SK-N-SH treated with all-trans-retinoic acid at 6 μM for 48 hours (cell line): Measurements from ENCODE around the gene UBA52.

Experiments
- ATAC-seq: fragments of 200-7000 bp; cut with Tn5 transposase; 3 replicates; pipeline ENCODE4 v1.9.1; 2020; ENCODE audit warnings: mild to moderate bottlenecking, moderate library complexity
- BACH2 ChIP-seq: fragments of 250-450 bp; sonication (Bioruptor Pico); IDR thresholded peaks from 2 replicates; pipeline ENCODE4 v1.9.0; 2021; ENCODE audit warnings: mild to moderate bottlenecking, borderline replicate concordance
- CSDC2 ChIP-seq: fragments of 250-450 bp; sonication (Bioruptor Pico); IDR thresholded peaks from 2 replicates; pipeline ENCODE4 v1.5.0; 2020; ENCODE audit warnings: mild to moderate bottlenecking, moderate library complexity
- GLIS3 ChIP-seq: fragments of 250-450 bp; sonication (Bioruptor Pico); IDR thresholded peaks from 2 replicates; pipeline ENCODE4 v1.5.0; 2020; ENCODE audit warnings: mild to moderate bottlenecking, moderate library complexity
- ISL1 ChIP-seq: fragments of 250-450 bp; sonication (Bioruptor Pico); IDR thresholded peaks from 2 replicates; pipeline ENCODE4 v2.1.2; 2022; ENCODE audit warnings: mild to moderate bottlenecking, moderate library complexity
- PPARA ChIP-seq: fragments of 250-450 bp; sonication (Bioruptor Pico); IDR thresholded peaks from 2 replicates; pipeline ENCODE4 v1.5.0; 2020; ENCODE audit warnings: mild to moderate bottlenecking, borderline replicate concordance
- RARB ChIP-seq: fragments of 250-450 bp; sonication (Bioruptor Pico); IDR thresholded peaks from 2 replicates; pipeline ENCODE4 v1.8.0; 2021; ENCODE audit warnings: mild to moderate bottlenecking, moderate library complexity
- SNAI2 ChIP-seq: fragments of 250-450 bp; sonication (Bioruptor Pico); IDR thresholded peaks from 2 replicates; pipeline ENCODE4 v1.5.0; 2020; ENCODE audit warnings: mild to moderate bottlenecking, moderate library complexity
- TCF4 ChIP-seq: fragments of 250-450 bp; sonication (Bioruptor Pico); IDR thresholded peaks from 2 replicates; pipeline ENCODE4 v1.8.0; 2021; ENCODE audit warnings: mild to moderate bottlenecking, moderate library complexity, borderline replicate concordance
- TOX ChIP-seq: fragments of 250-450 bp; sonication (Bioruptor Pico); IDR thresholded peaks from 2 replicates; pipeline ENCODE4 v1.8.0; 2021; ENCODE audit warnings: mild to moderate bottlenecking, moderate library complexity, borderline replicate concordance
- ZFP3 ChIP-seq: fragments of 250-450 bp; sonication (Bioruptor Pico); IDR thresholded peaks from 2 replicates; pipeline ENCODE4 v1.5.0; 2020; ENCODE audit warnings: mild to moderate bottlenecking, moderate library complexity
- ZNF565 ChIP-seq: fragments of 450-650 bp; formaldehyde crosslinking; conservative IDR thresholded peaks from 2 replicates; pipeline ENCODE4 v1.5.0; 2020; ENCODE audit warnings: low read depth, mild to moderate bottlenecking, moderate library complexity
- ZNF70 ChIP-seq: fragments of 450-650 bp; formaldehyde crosslinking; IDR thresholded peaks from 2 replicates; pipeline ENCODE4 v1.5.0; 2020; ENCODE audit warnings: mild to moderate bottlenecking, moderate library complexity
- ZNF8 ChIP-seq: fragments of 450-650 bp; formaldehyde crosslinking; IDR thresholded peaks from 2 replicates; pipeline ENCODE4 v1.5.0; 2020; ENCODE audit warnings: mild to moderate bottlenecking, moderate library complexity
- TF ChIP-seq, protein P1 (sequence below): fragments of 250-450 bp; sonication (Bioruptor Pico); IDR thresholded peaks from 2 replicates; pipeline ENCODE4 v1.5.1; 2021; ENCODE audit warnings: mild to moderate bottlenecking, moderate library complexity
- TF ChIP-seq, protein P2 (sequence below): fragments of 250-450 bp; sonication (Bioruptor Pico); IDR thresholded peaks from 2 replicates; pipeline ENCODE4 v1.5.1; 2020; ENCODE audit warnings: low read depth, mild to moderate bottlenecking, moderate library complexity
- TF ChIP-seq, protein P3 (sequence below): fragments of 250-450 bp; sonication (Bioruptor Pico); IDR thresholded peaks from 2 replicates; pipeline ENCODE4 v1.5.0; 2020; ENCODE audit warnings: mild to moderate bottlenecking, moderate library complexity
- TF ChIP-seq, protein P4 (sequence below): fragments of 250-450 bp; sonication (Bioruptor Pico); IDR thresholded peaks from 2 replicates; pipeline ENCODE4 v1.8.0; 2021; ENCODE audit warnings: low read depth, mild to moderate bottlenecking, moderate library complexity, borderline replicate concordance

UBA52 gene

GRCh38 chr19:18610556-18611326 lies 39.1 kb downstream of the UBA52 start:
- ATAC-seq: no peak
- no peak for TF ChIP-seq ISL1 (CRISPR knock-in tag)
- TF ChIP-seq, protein P1, sequence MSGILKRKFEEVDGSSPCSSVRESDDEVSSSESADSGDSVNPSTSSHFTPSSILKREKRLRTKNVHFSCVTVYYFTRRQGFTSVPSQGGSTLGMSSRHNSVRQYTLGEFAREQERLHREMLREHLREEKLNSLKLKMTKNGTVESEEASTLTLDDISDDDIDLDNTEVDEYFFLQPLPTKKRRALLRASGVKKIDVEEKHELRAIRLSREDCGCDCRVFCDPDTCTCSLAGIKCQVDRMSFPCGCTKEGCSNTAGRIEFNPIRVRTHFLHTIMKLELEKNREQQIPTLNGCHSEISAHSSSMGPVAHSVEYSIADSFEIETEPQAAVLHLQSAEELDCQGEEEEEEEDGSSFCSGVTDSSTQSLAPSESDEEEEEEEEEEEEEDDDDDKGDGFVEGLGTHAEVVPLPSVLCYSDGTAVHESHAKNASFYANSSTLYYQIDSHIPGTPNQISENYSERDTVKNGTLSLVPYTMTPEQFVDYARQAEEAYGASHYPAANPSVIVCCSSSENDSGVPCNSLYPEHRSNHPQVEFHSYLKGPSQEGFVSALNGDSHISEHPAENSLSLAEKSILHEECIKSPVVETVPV (CRISPR knock-in tag): no peak
- TF ChIP-seq, protein P2, sequence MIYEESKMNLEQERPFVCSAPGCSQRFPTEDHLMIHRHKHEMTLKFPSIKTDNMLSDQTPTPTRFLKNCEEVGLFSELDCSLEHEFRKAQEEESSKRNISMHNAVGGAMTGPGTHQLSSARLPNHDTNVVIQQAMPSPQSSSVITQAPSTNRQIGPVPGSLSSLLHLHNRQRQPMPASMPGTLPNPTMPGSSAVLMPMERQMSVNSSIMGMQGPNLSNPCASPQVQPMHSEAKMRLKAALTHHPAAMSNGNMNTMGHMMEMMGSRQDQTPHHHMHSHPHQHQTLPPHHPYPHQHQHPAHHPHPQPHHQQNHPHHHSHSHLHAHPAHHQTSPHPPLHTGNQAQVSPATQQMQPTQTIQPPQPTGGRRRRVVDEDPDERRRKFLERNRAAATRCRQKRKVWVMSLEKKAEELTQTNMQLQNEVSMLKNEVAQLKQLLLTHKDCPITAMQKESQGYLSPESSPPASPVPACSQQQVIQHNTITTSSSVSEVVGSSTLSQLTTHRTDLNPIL (CRISPR knock-in tag): no peak
- no peak for TF ChIP-seq PPARA (CRISPR knock-in tag)
- TF ChIP-seq ZFP3 (CRISPR knock-in tag): no peak
- TF ChIP-seq, protein P3, sequence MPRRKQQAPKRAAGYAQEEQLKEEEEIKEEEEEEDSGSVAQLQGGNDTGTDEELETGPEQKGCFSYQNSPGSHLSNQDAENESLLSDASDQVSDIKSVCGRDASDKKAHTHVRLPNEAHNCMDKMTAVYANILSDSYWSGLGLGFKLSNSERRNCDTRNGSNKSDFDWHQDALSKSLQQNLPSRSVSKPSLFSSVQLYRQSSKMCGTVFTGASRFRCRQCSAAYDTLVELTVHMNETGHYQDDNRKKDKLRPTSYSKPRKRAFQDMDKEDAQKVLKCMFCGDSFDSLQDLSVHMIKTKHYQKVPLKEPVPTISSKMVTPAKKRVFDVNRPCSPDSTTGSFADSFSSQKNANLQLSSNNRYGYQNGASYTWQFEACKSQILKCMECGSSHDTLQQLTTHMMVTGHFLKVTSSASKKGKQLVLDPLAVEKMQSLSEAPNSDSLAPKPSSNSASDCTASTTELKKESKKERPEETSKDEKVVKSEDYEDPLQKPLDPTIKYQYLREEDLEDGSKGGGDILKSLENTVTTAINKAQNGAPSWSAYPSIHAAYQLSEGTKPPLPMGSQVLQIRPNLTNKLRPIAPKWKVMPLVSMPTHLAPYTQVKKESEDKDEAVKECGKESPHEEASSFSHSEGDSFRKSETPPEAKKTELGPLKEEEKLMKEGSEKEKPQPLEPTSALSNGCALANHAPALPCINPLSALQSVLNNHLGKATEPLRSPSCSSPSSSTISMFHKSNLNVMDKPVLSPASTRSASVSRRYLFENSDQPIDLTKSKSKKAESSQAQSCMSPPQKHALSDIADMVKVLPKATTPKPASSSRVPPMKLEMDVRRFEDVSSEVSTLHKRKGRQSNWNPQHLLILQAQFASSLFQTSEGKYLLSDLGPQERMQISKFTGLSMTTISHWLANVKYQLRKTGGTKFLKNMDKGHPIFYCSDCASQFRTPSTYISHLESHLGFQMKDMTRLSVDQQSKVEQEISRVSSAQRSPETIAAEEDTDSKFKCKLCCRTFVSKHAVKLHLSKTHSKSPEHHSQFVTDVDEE (CRISPR knock-in tag): no peak

DNA sequence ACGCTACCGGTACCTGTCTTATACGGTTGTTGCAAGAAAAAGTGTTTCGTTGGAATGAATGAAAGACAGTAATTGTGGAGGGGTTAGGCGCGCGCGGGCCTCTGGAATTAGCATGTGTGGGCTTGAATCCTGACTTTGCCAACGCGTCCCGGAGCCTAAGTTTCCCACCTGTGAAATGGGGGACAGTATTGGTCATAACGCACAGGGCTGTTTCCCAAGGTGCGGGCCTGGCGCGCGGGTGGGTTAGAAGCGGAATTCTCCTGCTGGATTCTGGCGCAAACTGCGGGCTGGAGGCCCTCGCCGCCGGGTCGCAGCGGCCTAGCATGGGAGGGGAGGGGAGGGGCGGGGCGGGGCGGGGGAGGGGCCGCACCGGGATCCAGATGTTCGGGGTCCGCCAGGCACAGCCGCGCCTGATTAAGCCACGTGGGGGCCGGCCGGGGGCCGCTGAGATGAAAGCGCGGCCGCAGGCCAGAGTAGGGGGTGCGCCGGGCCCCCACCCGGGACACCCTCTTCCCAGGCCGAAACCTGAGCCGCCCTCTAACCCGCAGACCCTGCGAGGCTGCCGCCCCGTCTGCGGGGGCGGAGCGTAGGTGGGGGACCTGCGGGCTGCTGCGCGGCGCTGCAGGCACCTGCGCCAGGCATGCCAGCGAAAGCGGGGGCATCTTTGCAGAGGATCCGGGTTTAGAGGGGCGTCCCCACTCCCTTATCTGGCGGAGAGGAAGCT lies 39.8 kb downstream of the UBA52 start:
- no peak for ATAC-seq
- no peak for TF ChIP-seq TCF4 (CRISPR knock-in tag)
- TF ChIP-seq ZNF8 (CRISPR knock-in tag): no peak
- no peak for TF ChIP-seq TOX (CRISPR knock-in tag)
- TF ChIP-seq CSDC2 (CRISPR knock-in tag): no peak

DNA sequence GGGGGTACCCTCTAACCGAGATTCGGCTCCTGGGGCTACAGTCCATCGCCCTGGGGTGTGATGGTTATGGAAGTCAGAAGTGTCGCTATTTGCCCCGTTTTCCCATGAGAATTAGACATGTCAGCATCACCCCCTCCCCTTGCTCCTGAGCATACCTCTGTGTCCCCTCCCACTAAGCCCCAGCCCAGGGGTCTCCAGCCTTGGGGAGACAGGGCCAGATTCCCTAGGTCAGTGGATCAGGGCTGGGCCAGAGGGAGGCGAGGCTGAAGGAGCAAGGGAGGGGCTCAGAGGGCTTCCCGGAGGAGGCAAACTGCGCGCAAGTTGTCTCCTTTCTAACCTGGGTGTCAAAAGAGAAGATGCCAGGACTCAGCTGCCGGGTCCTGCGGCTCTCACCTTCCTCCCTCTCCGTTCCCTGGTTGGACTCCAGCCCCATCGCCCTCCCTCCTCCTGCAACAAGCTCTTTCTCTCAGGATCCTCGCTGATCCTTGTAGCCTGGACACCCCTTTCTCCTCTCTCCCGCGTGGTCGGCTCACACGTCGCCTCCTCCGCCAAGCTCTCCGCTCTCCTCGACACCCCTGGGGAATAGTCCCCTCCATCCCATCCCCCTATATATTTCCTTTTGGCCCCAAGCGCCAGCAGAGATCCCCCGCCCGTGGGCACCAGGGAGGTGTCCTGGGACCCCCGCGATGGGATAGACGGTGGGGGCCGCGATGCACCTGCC lies 40.6 kb downstream of the UBA52 start:
- TF ChIP-seq ZFP3 (CRISPR knock-in tag) (no peak), TOX (CRISPR knock-in tag) (no peak), ZNF8 (CRISPR knock-in tag) (no peak), RARB (CRISPR knock-in tag) (no peak), GLIS3 (CRISPR knock-in tag) (no peak), PPARA (CRISPR knock-in tag) (no peak)
- ATAC-seq: peak; percentile 25

DNA sequence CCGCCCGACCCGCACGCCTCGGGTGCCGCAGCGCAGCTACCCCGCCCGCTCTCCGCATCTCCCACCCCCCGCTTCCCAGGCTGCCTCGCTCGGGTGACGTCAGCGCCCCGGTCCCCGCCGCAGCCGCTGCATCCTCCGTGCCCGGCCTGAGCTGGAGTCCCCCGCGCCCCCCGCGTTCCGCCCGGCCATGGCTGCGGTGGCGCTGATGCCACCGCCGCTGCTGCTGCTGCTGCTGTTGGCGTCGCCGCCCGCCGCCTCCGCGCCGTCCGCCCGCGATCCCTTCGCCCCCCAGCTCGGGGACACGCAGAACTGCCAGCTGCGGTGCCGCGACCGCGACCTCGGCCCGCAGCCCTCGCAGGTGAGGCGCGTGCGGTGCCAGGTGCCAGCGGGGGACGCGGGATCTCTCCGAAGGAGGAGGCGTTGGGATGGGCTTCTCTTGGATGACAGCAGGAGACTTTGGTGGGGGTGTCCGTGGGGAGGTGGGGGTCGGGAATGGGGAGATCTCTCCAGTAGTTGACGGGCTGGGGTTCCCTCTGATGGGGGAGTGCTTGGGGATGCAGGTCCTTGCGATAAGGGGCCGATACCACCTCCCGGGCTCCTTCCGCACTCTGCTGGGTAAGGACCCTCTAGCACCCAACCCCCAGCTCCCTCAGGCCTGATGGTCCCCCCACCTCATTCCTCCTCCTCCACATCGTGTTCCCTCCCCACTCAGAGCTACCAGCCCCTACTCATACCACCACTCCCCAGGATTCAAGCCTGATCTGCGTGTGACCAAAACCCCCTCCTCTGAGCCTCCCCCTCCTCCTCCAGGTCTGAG lies 41.3 kb downstream of the UBA52 start, which contains the start of gene TMEM59L:
TSS of gene TMEM59L (plus strand) at position 99 of the 817 bp plus-strand sequence. CDS start at position 188, 89 bp downstream.
- ATAC-seq: peak; percentile 62
- TF ChIP-seq PPARA (CRISPR knock-in tag) (no peak), ZNF565 (CRISPR knock-in tag) (no peak), ZNF70 (CRISPR knock-in tag) (no peak), SNAI2 (CRISPR knock-in tag) (no peak), BACH2 (no peak), ZNF8 (CRISPR knock-in tag) (no peak), CSDC2 (CRISPR knock-in tag) (no peak)
- TF ChIP-seq, protein P4, sequence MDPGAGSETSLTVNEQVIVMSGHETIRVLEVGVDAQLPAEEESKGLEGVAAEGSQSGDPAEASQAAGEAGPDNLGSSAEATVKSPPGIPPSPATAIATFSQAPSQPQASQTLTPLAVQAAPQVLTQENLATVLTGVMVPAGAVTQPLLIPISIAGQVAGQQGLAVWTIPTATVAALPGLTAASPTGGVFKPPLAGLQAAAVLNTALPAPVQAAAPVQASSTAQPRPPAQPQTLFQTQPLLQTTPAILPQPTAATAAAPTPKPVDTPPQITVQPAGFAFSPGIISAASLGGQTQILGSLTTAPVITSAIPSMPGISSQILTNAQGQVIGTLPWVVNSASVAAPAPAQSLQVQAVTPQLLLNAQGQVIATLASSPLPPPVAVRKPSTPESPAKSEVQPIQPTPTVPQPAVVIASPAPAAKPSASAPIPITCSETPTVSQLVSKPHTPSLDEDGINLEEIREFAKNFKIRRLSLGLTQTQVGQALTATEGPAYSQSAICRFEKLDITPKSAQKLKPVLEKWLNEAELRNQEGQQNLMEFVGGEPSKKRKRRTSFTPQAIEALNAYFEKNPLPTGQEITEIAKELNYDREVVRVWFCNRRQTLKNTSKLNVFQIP (CRISPR knock-in tag): no peak
- TF ChIP-seq, protein P1 (CRISPR knock-in tag): no peak
- TF ChIP-seq, protein P3 (CRISPR knock-in tag): no peak
- TF ChIP-seq, protein P2 (CRISPR knock-in tag): no peak
